MM.1S (cell line): ENCODE data around the gene TMEM132D.

Experiments
- CTCF ChIP-seq: fragments of 300-600 bp; sonication (generic); IDR thresholded peaks from 2 replicates; pipeline ENCODE4 v1.5.1; 2016; ENCODE audit warnings: antibody characterized with exemption, low read length, mixed read lengths
- EZH2 ChIP-seq: fragments of 300-600 bp; sonication (generic); optimal IDR thresholded peaks from 2 replicates; pipeline ENCODE3; 2017; ENCODE audit warnings: low read depth, mild to moderate bottlenecking, antibody characterized with exemption, low read length, mixed read lengths

DNA sequence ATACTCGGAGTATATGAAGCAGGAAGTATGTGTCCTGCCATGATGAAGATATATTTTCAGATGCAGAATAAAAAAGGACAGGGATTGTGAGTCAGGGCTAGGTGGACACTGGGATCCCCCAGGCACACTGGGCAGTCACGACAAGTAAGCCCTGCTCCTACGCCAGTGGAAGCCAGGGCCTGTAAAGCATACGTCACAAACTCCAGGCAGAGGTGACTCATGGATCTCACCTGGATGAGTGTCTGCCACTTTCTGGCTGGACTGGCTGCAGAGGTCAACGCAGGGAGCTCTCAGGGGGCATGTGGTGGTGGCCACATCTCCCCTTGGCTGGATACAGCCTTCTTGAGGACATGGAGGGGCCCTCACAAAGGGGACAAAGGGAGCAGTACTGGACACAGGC is 788.3 kb downstream of the TMEM132D start:
- TF ChIP-seq CTCF, result no peak
- no peak for TF ChIP-seq EZH2
